Measurements from ENCODE around the gene YARS2.
"Not testable (repeated sequence)": the region's sequence is repeated elsewhere in the genome, so short reads cannot be mapped to it uniquely, and the experiment has no call there.

- not testable (repeated sequence) for TF ChIP-seq CTCF, POLR2A (IDR thresholded peaks at IDR 0.05)
Observed at GRCh38 chr12:32725308-32725707, 30.4 kb downstream of the YARS2 start.

Measured in thyroid gland (tissue), 4 donors.